Stimulated activated CD4-positive, alpha-beta T cell treated with anti-CD3 and anti-CD28 coated beads, Interleukin-15, amount 100 ng/mL, for 48 hours (primary cell): Measurements from ENCODE around the gene TMEM182.

Source experiments
- DNase-seq, 2 donors: peaks; one replicate each; pipeline ENCODE4 v3.0.0-alpha.2; 2020; ENCODE audit warnings: low read depth in 2 of 2

The TMEM182 gene

GRCh38 chr2:102801858-102802699, 40.2 kb downstream of the TMEM182 start:
- no peak for DNase-seq

GRCh38 chr2:102803041-102803896, 41.4 kb downstream of the TMEM182 start:
- DNase-seq = no peak

GRCh38 chr2:102803897-102804217, 42.0 kb downstream of the TMEM182 start:
- no peak for DNase-seq

- DNase-seq = peak in 1 of 2 donors; percentile 24
Measured at GRCh38 chr2:102806250-102806837, 44.5 kb downstream of the TMEM182 start.

GRCh38 chr2:102809291-102810189, 47.7 kb downstream of the TMEM182 start:
- no peak for DNase-seq

- DNase-seq = no peak
Measured at GRCh38 chr2:102815285-102815684, 53.5 kb downstream of the TMEM182 start.

GRCh38 chr2:102826904-102827303, 65.1 kb downstream of the TMEM182 start:
- no peak for DNase-seq

- DNase-seq = no peak
Measured at GRCh38 chr2:102832789-102833188, 71.0 kb downstream of the TMEM182 start.

- DNase-seq = no peak
Measured at GRCh38 chr2:102834523-102835273, 72.9 kb downstream of the TMEM182 start.

GRCh38 chr2:102837626-102838198, 75.9 kb downstream of the TMEM182 start:
- no peak for DNase-seq

GRCh38 chr2:102839668-102840388, 78.0 kb downstream of the TMEM182 start:
- DNase-seq = no peak

- DNase-seq = peak in 1 of 2 donors; percentile 13
Measured at GRCh38 chr2:102841107-102841840, 79.4 kb downstream of the TMEM182 start.

GRCh38 chr2:102843764-102844443, 82.1 kb downstream of the TMEM182 start:
- DNase-seq = no peak

- no peak for DNase-seq
Measured at GRCh38 chr2:102844911-102845310, 83.1 kb downstream of the TMEM182 start.

- peak in 1 of 2 donors; percentile 16 for DNase-seq
Measured at GRCh38 chr2:102848366-102848839, 86.6 kb downstream of the TMEM182 start.

GRCh38 chr2:102850888-102851287, 89.1 kb downstream of the TMEM182 start:
- DNase-seq = no peak

GRCh38 chr2:102852867-102853266, 91.0 kb downstream of the TMEM182 start:
- no peak for DNase-seq
